Fibroblast of lung (primary cell): ENCODE data around the gene IKBKE.

ENCODE experiments used
- EZH2 ChIP-seq: IDR thresholded peaks from 2 replicates; pipeline ENCODE4 v1.5.1; 2012; ENCODE audit warnings: low read length, control low read depth, mild to moderate bottlenecking; ENCODE audit errors: missing control alignments
- TF ChIP-seq, protein P1 (sequence below), 2 donors: IDR thresholded peaks in 1 of 2; conservative IDR thresholded peaks in 1 of 2; 1 replicate in 1 of 2; 2 replicates in 1 of 2; pipeline ENCODE4 v1.5.1; 2011 to 2012; ENCODE audit warnings: low read length in 2 of 2, control low read depth in 1 of 2, inconsistent platforms in 1 of 2, low read depth in 1 of 2, mild to moderate bottlenecking in 1 of 2

DNA sequence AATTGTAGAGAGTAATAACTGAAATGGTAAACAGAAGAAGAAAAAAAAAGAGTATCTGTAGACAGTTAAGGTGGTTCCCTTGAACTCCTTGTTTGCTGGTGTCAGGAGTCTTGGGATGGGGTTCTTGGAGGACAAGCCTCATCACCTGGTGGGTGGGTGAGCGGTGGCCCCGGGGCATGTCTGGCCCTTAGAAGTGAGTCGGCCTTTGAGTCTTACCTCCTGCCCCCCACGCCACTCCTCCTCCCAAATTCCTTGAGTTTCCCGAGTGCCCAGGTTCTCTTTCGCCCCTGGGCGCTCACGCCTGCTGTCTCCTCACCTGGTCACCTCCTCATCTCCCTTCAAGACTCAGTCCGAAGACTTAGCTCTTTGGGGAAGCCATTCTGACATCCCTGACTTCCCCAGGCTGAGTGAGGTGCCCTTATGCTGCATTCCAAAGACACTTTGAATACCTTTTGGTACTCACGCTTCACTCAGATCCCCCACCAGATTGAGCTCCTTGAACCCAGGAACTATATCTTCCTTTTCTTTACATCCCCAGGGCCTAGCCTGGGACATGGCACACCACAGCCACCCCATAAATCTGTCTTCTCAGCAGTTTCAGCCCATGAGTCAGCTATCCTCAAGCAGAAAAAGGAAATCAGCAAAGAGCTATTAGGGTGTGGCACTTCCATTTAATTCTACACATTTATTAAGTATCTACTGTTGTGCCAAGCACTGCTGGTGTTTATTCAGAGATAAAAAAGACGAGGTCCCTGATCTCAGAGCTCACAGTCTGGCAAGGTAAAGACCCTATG is 13.5 kb upstream of the IKBKE start:
- TF ChIP-seq, protein P1, sequence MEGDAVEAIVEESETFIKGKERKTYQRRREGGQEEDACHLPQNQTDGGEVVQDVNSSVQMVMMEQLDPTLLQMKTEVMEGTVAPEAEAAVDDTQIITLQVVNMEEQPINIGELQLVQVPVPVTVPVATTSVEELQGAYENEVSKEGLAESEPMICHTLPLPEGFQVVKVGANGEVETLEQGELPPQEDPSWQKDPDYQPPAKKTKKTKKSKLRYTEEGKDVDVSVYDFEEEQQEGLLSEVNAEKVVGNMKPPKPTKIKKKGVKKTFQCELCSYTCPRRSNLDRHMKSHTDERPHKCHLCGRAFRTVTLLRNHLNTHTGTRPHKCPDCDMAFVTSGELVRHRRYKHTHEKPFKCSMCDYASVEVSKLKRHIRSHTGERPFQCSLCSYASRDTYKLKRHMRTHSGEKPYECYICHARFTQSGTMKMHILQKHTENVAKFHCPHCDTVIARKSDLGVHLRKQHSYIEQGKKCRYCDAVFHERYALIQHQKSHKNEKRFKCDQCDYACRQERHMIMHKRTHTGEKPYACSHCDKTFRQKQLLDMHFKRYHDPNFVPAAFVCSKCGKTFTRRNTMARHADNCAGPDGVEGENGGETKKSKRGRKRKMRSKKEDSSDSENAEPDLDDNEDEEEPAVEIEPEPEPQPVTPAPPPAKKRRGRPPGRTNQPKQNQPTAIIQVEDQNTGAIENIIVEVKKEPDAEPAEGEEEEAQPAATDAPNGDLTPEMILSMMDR (conservative IDR thresholded peaks at IDR 0.05 in 1 of 2, IDR thresholded peaks at IDR 0.05 in 1 of 2; ENCODE audit: low read depth in 1 of 2, low read length in 2 of 2): no peak
- TF ChIP-seq EZH2: no peak
